ENCODE measurements around the gene GPR15. TPM values are rescaled to one million over a fixed set of nuclear protein-coding genes. Genes with fewer than 3 reads are reported as not detected.

GPR15 gene
- total RNA-seq, 2 donors from 2014 or later, result 2.4 to 6.1 TPM

DNA sequence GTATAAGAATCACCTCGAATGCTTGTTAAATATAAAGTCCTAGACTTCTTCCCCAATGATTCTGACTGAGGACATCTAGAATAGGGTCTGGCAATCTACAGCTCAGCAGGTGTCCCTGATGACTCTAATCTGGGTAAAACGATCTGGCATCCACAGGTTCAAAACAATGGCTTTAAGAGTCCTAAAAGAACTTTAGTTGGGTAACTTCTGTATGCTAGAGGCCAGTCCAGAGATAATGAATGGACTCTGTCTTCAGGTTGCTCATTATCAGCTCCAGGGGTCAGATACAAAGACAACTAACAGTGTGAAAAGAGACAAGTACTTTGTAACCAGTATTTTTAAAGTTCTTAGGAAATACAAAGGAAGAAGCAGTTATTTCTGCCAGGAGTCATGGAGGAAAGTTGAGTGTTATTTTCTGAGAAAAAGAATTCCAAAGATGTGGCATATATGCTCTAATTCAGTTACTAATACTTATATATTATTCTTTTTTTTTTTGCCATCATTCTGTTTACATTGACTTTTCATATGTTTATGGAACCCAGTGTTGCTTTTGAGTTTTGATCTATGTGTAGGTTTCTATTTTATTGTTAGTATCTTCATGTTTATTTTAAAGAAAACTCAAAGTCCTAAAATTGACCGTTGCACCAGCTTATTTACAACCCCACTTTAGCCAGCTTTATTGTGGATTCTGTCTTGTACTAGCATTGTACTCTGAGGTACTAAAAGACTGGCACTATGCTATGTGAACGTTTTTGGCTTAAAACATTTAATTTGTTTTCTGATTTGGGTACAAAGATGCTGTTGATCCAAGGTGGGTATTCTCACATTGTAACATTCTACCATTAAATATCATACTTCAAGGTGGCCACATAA, 3.1 kb upstream of the GPR15 start:
- DNase-seq (no peak), ATAC-seq (no peak)
- intact Hi-C loops (cut with DNase I, micrococcal nuclease), result loop anchor here in 1 of 2 donors (10.0 kb wide), 1 partner anchor 66 kb away; the partner anchor contains the start of gene CPOX

DNA sequence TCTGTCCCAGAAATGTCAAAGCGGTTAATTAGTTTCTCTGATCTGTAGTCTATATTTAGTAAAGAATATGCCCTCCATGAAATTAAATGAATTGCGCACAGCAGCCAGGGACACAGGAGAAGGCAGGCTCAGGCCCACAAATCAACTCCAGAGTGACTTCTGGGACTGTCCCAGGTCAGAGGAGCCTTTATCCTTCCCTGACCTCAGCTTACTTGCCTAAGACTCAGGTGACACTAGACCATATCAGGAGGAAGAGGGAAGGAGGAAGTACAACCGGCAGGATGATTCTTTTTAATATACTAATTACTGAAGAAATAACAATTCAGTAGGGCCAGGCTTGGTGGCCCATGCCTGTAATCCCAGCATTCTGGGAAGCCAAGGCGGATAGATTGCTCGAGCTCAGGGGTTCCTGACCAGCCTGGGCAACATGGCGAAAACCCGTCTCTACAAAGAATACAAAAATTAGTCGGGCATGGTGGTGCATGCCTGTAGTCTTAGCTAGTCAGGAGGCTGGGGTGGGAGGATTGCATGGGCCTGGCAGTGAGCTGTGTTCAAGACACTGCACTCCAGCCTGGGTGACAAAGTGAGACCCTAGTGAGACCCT, 1.8 kb upstream of the GPR15 start:
- DNase-seq (no peak), ATAC-seq (no peak)
- intact Hi-C loops (cut with DNase I, micrococcal nuclease), result loop anchor here in 1 of 2 donors (10.0 kb wide), 1 partner anchor 65 kb away; the partner anchor contains the start of gene CPOX

DNA sequence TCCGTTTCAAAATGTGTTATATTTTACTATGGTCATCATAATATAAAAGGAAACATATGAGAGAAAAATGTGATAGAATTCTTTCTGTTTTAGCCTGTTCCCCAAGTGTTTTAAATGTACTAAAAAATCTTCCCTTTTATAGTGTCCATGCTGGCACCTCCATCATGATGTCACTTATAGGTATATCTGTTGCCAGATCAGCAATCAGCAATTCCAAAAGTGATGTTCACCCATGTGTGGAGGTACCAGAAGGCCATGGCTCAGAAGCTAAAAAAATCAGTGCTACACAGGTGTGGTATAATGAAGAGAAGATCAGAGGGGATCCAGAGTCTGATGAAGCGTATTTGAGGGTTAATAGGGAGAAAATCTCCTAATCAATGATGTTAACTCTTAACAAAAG, 1.1 kb upstream of the GPR15 start:
- intact Hi-C loops (cut with DNase I, micrococcal nuclease), result no loop called here
- no peak for DNase-seq
- no peak for ATAC-seq

DNA sequence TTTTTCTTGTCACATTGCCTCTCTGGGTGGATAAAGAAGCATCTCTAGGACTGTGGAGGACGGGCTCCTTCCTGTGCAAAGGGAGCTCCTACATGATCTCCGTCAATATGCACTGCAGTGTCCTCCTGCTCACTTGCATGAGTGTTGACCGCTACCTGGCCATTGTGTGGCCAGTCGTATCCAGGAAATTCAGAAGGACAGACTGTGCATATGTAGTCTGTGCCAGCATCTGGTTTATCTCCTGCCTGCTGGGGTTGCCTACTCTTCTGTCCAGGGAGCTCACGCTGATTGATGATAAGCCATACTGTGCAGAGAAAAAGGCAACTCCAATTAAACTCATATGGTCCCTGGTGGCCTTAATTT, 478 bp downstream of the GPR15 start:
- no peak for ATAC-seq

DNA sequence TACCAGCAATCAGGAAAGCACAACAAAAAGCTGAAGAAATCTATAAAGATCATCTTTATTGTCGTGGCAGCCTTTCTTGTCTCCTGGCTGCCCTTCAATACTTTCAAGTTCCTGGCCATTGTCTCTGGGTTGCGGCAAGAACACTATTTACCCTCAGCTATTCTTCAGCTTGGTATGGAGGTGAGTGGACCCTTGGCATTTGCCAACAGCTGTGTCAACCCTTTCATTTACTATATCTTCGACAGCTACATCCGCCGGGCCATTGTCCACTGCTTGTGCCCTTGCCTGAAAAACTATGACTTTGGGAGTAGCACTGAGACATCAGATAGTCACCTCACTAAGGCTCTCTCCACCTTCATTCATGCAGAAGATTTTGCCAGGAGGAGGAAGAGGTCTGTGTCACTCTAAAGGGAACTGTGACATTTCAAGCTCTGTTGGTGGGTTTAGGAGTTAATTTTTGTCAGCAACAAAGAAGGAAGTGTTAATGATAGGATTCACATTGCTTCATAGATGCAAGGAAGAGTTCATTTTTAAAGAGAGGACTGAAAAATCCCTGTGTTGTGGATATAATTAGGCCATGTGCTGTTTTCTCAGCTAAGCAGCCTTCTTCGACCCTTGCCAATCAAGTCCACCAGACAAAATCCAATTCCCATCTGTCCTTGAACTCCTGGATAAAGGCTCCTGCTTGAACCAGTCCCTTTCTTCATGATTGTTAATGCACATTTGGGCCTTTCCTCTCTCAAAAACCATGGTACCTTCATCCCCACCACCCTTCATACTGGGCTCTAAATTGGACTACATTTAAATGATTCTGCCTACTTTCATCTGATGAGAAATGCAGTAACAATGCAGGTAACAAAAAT, 1.2 kb downstream of the GPR15 start:
- ATAC-seq, result no peak
- no peak for DNase-seq
- intact Hi-C loops (cut with DNase I, micrococcal nuclease), result no loop called here

More for the DNA sequence above, 478 bp downstream of the GPR15 start:
- no peak for DNase-seq
- intact Hi-C loops (cut with DNase I, micrococcal nuclease), result no loop called here

DNA sequence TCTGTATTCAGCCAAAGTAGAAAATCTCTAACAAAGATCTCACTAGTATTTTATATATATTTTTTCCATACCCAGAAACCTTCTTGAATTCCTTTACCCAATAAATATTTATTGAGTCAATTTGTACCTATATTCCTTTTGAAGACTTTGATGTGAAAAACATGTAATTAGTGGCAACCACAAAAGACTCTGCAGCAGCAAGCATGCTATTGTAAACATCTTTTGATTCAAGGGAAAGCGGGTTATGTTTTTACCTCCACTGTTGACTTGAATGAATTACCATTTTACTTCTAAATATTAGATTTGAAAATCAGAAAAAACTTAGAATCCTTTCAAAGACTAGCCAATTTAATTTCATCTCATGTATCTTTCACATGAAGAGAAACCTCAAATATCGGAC, 2.4 kb downstream of the GPR15 start:
- intact Hi-C loops (cut with DNase I, micrococcal nuclease), result no loop called here
- ATAC-seq, result no peak
- no peak for DNase-seq

DNA sequence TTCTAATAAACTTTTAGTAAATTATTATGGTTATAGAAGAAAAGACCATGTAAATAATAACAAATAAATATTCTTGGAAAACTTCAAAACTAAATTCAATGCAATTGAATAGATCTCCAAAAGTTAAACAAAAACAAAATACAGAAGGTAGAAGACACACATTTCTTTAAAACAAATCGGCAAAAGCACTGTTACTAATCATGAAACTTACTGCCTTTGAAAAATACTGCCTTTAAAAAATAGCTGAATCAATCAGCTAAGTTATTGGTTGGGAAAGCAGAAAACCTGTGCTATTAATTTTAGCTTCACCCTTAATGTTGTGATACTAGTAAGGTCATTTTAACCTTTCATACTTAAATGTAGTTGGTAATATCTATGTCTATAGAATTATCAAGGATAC, 3.0 kb downstream of the GPR15 start:
- intact Hi-C loops (cut with DNase I, micrococcal nuclease), result no loop called here
- ATAC-seq (no peak), DNase-seq (no peak)

DNA sequence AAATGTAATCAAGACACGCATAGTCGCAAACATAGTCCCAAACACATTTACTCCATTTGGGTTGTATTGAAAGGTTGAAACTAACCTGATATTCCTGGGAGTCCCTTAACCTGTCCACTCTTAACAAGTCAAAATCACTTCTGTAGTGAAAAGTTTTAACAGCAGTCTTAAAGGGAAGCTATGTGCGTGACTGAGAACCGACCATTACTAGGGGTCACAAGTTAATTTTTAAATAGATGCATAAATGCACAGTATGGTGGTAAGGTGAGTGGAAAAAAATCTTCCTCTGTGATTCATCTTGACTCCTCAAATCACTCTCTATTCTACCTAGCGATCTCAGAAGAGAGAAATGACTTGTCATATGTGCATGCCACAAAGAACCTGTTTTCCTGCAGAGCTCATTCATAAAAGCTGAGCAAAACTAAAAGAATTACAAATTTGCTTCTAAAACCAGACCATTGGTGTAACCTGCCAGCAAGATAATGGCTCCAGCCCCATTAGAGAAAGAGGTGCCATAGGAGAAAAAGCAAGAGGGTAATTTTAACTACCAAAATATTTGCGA, 4.8 kb downstream of the GPR15 start:
- ATAC-seq, result no peak
- DNase-seq, result no peak
- intact Hi-C loops (cut with DNase I, micrococcal nuclease), result no loop called here

DNA sequence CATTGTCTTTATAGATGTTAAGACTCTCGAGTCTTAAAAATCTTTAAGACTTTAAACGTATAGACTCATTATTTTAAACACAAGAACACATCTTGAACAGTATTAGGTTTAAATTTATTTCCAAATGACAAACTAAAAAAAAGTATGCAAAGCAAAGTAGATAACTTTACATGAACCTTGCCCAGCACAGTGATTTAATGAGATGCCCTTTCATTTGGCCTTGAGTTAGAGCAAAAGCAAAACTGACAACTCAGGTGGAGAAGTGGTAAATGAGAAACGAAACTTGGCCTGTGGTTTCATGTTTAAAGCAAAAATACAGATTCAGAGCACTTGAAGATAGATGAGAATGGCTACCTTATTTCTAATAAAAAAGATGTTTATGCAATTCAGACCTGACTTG, 8.6 kb downstream of the GPR15 start:
- no peak for ATAC-seq
- DNase-seq, result no peak
- intact Hi-C loops (cut with DNase I, micrococcal nuclease), result no loop called here

DNA sequence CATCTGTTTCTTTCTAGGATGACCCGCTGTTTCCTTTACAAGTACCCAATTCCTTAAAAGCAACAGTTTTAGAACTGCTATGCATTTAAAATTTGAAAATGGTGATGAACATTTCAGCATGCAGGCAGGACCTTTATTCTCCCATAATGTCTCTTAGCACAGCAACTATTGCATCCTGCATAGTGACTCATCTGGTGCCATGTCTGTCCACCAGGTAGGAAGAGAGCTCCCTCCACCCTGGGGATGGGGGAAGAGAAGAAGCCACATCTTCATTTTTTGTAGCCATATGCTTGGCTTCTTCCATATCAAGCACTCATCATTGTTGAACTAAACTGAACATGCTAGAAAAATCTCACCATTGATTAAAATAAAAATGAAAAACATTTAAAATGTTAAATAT, 9.9 kb downstream of the GPR15 start:
- no peak for DNase-seq
- intact Hi-C loops (cut with DNase I, micrococcal nuclease), result no loop called here
- ATAC-seq, result no peak

DNA sequence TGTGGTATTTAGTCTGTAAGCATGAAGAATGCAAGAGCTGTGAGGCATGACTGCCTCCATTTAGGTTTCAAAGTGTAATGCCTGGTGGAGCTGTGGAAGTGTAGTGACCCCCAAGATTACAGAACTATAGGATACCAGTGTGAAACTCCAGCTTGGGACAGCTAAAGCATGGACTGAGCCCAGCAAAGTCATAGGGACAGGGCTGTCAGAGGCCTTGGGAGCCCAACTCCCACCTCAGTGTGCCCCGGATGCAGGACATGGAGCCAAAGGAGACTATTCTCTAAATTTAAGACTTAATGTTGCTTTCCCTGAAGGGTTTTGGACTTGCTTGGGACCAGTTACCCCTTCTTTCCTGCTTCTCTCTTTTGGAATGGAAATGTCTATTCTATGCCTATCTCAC, 10.8 kb downstream of the GPR15 start:
- ATAC-seq, result no peak
- DNase-seq, result no peak
- intact Hi-C loops (cut with DNase I, micrococcal nuclease), result no loop called here

DNA sequence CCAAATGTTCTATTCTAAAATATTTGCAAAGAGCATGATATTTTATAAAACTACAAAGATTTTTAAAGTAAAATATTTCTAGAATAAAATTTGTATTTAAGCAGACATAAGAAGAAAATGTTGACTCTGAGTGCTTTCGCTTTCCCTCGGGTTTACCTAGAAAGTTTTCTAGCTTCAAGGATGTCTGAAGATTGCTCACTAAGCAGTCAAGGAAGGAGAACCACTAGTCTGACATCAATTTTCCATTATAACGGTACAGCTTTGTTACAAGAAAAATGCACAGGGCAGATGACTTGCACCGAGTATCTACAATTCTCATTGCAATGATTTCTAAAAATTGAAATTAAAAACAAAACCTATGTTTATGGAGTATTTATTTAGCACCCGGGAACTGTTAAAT, 14.2 kb downstream of the GPR15 start:
- DNase-seq (no peak), ATAC-seq (no peak)
- intact Hi-C loops (cut with DNase I, micrococcal nuclease), result no loop called here

DNA sequence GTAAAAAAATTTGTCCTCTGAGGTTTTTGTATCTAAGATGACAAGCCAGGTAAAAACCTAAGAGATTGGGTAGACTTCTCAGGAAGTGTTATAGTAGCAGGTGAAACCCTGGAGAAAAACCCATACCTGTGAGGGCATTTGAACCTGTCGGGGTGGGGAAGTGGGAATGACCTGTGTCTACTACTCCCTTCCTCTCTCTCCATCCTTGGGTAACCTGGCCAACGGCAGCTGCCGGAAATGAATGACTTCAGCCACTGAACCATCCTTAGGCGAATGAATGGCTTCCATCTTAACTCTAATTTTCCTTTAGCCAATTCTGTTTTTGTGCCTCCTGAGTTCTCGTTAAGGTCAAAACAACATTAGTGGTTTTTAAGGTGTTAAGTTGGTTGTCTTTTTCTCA, 16.8 kb downstream of the GPR15 start:
- intact Hi-C loops (cut with DNase I, micrococcal nuclease), result no loop called here
- DNase-seq (no peak), ATAC-seq (no peak)

DNA sequence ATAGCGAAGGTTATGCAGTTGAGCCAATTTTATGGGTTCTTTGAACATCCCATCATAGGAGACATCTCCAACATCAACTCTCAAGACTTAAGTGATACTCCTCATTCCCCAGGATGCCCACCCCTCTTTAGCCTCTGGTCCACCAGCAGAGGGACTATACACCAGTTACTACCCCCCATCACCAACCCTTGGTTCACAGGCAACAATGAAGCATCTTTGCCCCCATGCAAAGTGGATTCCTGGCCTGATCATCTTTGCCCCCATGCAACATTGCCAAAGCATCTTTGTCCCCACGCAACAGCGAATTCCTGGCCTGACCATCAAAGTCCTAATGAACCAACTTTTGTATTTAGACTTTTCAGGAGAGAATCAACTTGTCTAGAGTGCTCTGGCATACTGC, 19.1 kb downstream of the GPR15 start:
- DNase-seq, result no peak
- intact Hi-C loops (cut with DNase I, micrococcal nuclease), result no loop called here
- no peak for ATAC-seq

DNA sequence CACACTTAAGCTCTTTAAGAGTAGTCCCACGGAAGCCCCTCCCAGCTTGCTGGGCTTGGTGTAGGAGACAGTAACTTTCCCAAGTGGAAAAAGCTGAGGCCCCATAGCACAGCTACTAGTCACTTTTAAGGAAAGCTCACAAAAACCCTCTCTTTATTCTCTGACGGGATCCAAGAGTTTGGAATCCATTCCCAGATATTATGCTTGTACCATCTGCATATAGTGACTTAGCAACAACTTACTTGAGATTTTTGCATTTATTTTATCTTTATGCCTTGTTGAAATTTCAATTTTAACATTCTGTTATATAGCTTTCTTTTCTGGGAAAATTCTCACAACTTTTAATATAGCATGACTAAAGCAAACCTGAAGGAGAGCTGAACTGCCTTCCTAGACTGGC, 19.5 kb downstream of the GPR15 start:
- intact Hi-C loops (cut with DNase I, micrococcal nuclease), result no loop called here
- no peak for DNase-seq
- no peak for ATAC-seq

DNA sequence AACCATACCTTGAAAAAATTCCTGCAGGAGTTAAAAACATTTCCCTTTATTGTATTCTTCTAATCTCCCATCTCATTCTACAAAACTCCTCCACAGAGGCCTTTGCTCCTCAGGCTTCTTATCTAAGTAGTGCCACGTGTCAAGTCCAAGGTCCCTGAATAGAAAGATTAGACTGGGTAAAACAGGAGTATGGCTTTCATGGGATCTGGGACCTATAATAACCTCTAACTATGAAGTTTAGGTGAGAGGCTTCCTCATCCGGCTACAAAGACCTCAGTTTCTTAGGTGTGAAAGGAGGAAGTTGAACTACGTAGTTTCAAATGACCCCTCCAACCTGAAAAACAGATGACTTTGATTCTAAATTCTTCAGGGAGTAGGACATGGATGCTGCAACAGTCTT, 20.0 kb downstream of the GPR15 start:
- intact Hi-C loops (cut with DNase I, micrococcal nuclease), result no loop called here
- ATAC-seq (peak; percentile 95), DNase-seq (no peak)

DNA sequence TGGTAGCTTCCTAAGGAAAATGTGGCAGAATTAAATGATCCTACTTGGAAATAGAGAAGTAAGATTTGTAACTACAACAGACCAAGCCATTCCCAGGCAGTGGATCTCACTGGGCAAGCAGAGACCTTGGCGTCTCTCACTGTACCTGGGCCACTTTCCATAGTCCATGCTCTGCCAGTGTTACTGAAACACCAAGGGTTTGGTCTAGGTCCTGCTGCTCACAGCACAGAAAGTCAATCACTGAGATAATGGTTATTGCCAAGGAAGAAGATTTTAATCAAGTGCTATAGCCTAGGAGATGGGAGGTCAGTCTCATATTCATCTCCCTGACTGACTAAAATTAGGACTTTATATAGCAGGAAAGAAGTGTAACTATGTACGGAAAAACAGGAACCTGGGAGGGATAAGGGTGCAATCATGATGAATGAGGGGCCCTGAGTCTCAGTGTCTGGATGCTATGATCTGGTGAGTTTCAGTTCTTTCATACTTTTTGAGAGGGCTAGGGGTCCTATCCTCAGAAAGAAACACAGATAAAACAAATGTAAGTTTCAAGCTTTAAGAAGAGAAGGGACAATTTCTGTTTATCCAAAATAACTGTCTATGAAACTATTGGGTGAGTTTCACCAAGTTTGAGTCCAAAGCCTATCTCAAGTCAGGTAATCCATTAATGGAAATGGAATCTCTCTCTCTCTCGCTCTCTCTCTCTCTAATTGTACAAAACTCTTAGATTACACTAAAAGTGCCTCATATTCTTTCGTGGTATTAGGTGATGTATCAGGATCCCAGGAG, 20.6 kb downstream of the GPR15 start:
- ATAC-seq (no peak), DNase-seq (no peak)
- intact Hi-C loops (cut with DNase I, micrococcal nuclease), result no loop called here

DNA sequence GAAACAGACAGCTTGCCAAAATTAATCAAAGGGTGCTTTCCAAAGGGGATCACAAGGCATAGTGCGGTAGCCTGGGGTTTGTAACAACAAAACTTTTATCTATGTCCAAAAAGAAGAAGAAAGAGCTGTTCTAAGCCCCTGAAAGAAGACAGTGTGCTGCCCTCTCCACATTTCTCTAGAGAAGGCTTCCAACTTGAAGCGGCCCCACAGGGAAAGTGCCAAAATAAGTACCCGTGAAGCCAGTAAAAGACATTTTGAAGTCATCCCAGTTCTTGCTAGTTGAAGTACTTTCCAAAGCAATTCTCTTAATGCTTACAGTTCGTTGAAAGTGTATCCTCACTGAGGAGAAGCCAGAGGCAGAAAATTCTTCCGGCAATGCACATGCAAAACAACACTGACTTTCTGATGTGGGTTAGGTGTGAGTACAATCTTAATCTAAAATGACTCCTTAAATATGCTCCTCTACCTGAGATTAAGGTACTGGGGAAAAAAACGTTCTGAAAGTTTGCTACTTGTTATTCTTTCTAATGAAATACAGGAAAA, 21.3 kb downstream of the GPR15 start:
- ATAC-seq, result no peak
- no peak for DNase-seq
- intact Hi-C loops (cut with DNase I, micrococcal nuclease), result no loop called here

Data from left colon (tissue), 2 donors.